RWPE1 (cell line): Measurements from ENCODE around the gene WWTR1.

Experiments
- CTCF ChIA-PET: fragments of 350-600 bp; sonication (Branson Sonifier 250); formaldehyde crosslinking; extraction: SDS; loops from one replicate; lab custom pipeline; 2021; lab: Yijun Ruan, JAX
- POLR2A ChIA-PET: fragments of 400-600 bp; formaldehyde crosslinking; extraction: SDS; loops from one replicate; lab custom pipeline; 2020; ENCODE audit warnings: antibody characterized with exemption; ENCODE audit not compliant: low non-redundant PET; lab: Yijun Ruan, JAX
- DNase-seq: peaks from one replicate; pipeline ENCODE4 v3.0.0; 2012; ENCODE audit warnings: low spot score
- H3K27ac ChIP-seq: fragments of 450-650 bp; 2 replicates; pipeline ENCODE4 v1.5.1; 2017
- TF ChIP-seq, protein P1 (sequence below): fragments of 450-650 bp; conservative IDR thresholded peaks from 2 replicates; pipeline ENCODE4 v1.5.1; 2017; ENCODE audit warnings: low read depth, mild to moderate bottlenecking

Gene WWTR1

DNA sequence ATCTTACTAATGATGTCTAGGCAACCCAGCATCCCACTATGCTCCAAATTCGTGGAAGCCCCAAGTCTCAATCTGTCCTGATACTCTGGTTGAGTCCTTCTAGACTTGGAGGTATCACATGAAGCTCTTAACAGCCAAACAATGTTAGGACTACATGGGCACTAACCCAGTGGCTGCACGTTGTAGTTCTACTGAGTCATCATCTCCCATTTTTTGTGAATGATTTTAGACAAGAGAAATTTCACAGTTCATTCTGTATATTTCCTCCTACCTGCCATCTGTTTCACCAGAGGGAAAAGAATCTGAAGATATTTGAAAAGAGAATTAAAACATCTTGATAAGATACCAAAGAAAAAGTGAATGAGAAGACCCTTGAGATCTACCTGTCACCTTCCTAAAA, 9.8 kb upstream of the WWTR1 start:
- DNase-seq = no peak
- POLR2A ChIA-PET = no interaction called here
- no peak overlapping the region for H3K27ac ChIP-seq
- CTCF ChIA-PET = no interaction called here
- TF ChIP-seq, protein P1, sequence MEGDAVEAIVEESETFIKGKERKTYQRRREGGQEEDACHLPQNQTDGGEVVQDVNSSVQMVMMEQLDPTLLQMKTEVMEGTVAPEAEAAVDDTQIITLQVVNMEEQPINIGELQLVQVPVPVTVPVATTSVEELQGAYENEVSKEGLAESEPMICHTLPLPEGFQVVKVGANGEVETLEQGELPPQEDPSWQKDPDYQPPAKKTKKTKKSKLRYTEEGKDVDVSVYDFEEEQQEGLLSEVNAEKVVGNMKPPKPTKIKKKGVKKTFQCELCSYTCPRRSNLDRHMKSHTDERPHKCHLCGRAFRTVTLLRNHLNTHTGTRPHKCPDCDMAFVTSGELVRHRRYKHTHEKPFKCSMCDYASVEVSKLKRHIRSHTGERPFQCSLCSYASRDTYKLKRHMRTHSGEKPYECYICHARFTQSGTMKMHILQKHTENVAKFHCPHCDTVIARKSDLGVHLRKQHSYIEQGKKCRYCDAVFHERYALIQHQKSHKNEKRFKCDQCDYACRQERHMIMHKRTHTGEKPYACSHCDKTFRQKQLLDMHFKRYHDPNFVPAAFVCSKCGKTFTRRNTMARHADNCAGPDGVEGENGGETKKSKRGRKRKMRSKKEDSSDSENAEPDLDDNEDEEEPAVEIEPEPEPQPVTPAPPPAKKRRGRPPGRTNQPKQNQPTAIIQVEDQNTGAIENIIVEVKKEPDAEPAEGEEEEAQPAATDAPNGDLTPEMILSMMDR = no peak

DNA sequence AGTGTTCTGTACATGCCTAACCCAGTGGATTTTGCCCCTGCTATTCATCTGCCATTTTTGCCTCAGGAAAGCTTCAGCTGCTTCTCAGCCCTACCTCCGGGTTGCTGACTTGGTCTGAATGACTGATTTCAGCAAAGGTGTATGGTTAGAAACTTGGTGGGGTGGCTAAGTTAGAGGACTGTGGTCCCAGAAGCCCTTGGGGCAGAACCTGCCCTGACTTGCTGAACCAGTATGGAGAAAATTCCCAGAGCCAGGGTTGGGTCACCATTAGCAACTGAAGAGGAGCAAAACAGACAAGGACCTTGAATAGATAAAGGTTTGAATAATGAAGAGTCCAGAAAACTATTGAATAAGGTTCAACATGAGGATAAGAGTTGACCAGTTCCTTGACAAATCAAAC, 6.1 kb upstream of the WWTR1 start:
- CTCF ChIA-PET = no interaction called here
- H3K27ac ChIP-seq = no peak overlapping the region
- POLR2A ChIA-PET = no interaction called here

DNA sequence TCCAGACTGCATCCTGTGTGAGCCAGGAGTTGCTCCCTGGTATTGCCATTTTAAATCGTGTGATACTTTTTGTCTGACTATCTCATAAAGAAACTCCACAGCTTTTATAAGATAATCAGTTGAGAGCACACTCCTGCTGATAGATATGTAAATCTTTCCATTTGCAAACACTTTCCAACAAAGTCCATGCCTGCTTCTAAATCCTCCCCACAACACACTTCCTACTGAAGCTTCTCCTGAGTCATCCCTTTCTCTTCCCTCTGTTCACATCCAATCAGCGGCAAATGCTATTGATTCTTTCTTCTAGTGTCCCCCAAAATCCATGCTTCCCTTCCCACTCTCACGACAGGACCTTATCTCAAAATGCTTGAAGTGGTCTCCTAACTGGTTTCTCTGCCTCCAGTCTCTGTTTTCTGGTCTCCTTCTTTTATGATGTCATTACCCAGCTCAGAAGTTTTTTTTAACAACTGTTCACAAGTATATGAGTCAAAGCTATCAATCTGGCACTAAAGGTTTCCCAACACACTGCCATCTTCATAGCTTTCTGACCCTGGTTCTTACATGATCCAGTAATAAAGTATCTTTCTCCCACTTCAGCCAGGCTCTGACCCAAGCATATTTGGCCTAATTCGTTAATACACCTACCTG, 4.5 kb upstream of the WWTR1 start:
- no peak overlapping the region for H3K27ac ChIP-seq

More for the DNA sequence above, 6.1 kb upstream of the WWTR1 start:
- DNase-seq = no peak
- TF ChIP-seq, protein P1 = no peak

DNA sequence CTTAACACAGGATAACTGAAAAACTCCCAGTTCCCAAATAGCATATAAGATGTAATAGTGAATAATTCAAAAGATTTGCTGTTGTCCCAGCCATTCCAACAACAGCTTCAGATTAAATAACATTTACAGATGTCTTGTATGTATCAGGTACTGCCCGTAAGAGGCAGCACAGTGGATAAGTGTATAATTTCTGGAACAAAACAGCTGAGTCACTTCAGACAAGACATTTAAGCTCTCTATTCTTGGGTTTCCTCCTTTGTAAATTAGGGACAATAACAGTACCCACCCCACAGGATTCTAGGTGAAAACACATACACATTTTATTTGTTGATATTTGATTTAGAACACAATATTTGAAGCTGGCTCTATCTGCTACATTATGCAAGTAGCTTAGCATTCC, 2.6 kb upstream of the WWTR1 start:
- TF ChIP-seq, protein P1 = no peak
- H3K27ac ChIP-seq = no peak overlapping the region
- ChIA-PET POLR2A (no interaction called here), CTCF (interaction anchor here (1.2 kb wide), 1 partner anchor 57 kb away, joined by 5 read pairs; no protein-coding TSS in a partner anchor)
- DNase-seq = no peak

More for the DNA sequence above, 4.5 kb upstream of the WWTR1 start:
- ChIA-PET POLR2A (no interaction called here), CTCF (no interaction called here)
- TF ChIP-seq, protein P1 = no peak
- DNase-seq = no peak

DNA sequence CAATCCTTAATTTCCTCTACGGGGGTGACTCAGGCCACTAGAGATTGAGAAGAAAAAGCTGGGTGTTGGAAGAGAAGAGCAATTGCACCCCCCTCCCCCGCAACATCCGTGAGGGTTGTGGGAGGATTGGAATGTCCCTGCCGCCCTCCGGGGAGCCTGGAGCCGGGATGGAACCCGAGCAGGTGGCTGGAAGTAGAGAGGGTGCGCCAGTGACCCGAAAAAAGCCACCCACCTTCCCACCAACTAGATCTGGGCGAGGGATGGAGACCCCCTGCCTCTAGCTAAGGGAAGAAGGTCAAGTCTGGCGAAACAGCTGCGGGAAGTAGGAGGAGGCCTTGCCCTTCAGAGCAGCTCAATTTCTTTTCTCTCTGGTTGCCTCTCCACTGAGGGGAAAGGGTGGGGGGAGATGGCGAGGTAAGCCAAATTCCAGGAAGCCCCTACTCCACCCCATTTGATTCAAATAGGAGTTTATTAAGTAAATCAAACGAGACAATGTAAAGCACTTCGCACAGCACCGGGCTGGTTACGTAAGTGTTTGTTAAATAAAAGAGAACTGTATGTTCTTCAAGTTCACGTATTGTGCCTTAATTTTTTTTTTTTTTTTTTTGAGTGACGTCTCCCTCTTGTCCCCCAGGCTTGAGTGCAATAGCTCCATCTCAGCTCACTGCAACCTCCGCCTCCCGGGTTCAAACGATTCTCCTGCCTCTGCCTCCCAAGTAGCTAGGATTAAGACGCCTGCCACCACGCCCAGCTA, 1.1 kb upstream of the WWTR1 start:
- H3K27ac ChIP-seq = peak overlapping the region; percentile 96
- CTCF ChIA-PET = interaction anchor here (0.8 to 2.0 kb wide), 2 partner anchors 90 to 128 kb away, joined by 8 to 9 read pairs; no protein-coding TSS in a partner anchor
- DNase-seq = peak; percentile 70
- POLR2A ChIA-PET = interaction anchor here (0.6 to 1.0 kb wide), 3 partner anchors 92 to 128 kb away, joined by 3 read pairs; no protein-coding TSS in a partner anchor
- TF ChIP-seq, protein P1 = no peak

DNA sequence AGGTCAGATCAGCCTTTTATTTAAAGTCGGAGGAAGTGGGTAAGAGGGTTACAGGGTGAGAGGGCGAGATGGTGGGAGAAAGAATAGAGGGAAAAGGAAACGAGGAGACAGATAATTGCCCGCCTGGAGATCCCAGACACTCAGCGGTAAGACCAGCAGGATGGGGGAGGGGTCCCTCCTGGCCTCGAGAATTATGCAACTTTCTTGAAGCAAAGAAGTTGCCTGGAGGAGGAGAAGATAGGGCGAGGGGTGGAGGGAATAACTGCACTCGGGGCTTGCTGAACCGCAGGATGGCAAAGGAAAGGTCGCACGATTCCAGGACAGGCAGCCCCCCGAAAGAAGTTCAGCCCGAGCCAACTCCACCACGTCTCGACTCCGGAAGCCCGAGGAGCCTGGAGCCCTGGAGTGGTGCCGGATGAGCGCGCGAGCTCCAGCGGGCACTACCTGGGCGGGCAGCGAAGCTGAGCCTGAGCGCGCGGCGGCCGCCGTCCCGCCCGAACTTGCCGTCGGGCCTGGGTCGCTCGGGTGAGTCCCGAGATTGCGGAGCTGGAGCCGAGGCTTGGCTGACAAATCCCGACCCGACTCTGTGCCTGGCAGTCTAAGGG, 402 bp downstream of the WWTR1 start:
- peak; percentile 76 for DNase-seq
- ChIA-PET POLR2A (interaction anchor here (1.0 to 1.2 kb wide), 4 partner anchors 9 to 89 kb away, joined by 3 to 5 read pairs (median 4); no protein-coding TSS in a partner anchor), CTCF (interaction anchor here (1.3 to 2.0 kb wide), 2 partner anchors 88 to 287 kb away, joined by 3 to 9 read pairs; no protein-coding TSS in a partner anchor)
- peak overlapping the region; percentile 96 for H3K27ac ChIP-seq
- TF ChIP-seq, protein P1 = no peak
